HepG2 (cell line): Measurements from ENCODE around the gene OTOP3. TPM values are rescaled to one million over a fixed set of nuclear protein-coding genes. Genes with fewer than 3 reads are reported as not detected.

Source experiments
- ARNT2 ChIP-seq: sonication (generic); formaldehyde crosslinking; IDR thresholded peaks from 2 replicates; pipeline ENCODE4 v1.8.0; 2022; ENCODE audit warnings: mild to moderate bottlenecking, low read depth, missing genetic modification reagents, moderate library complexity
- ATF7-NPFF ChIP-seq: sonication (generic); formaldehyde crosslinking; IDR thresholded peaks from 2 replicates; pipeline ENCODE4 v1.8.1; 2023; ENCODE audit warnings: mild to moderate bottlenecking, low read depth, missing genetic modification reagents, moderate library complexity
- BATF2 ChIP-seq: sonication (generic); formaldehyde crosslinking; IDR thresholded peaks from 2 replicates; pipeline ENCODE4 v1.8.0; 2022; ENCODE audit warnings: mild to moderate bottlenecking, missing genetic modification reagents, moderate library complexity
- BCL6 ChIP-seq: IDR thresholded peaks from 2 replicates; pipeline ENCODE4 v1.6.1; 2016; ENCODE audit warnings: missing genetic modification reagents, missing compliant biosample characterization
- ETV5 ChIP-seq: IDR thresholded peaks from 2 replicates; pipeline ENCODE4 v1.6.1; 2018; ENCODE audit warnings: missing biosample characterization, missing genetic modification reagents, inconsistent platforms, borderline replicate concordance
- HNRNPLL ChIP-seq: fragments of 200-400 bp; formaldehyde crosslinking; IDR thresholded peaks from 2 replicates; pipeline ENCODE4 v1.6.1; 2017; ENCODE audit warnings: mild to moderate bottlenecking, low read depth, low read length; ENCODE audit not compliant: poor library complexity, severe bottlenecking
- MBD4 ChIP-seq: IDR thresholded peaks from 2 replicates; pipeline ENCODE4 v1.6.1; 2012; ENCODE audit warnings: low read length, inconsistent platforms, borderline replicate concordance
- MEIS2 ChIP-seq: sonication (generic); formaldehyde crosslinking; IDR thresholded peaks from 2 replicates; pipeline ENCODE4 v1.9.0; 2021; ENCODE audit warnings: mild to moderate bottlenecking, missing genetic modification reagents
- NFYC ChIP-seq: IDR thresholded peaks from 2 replicates; pipeline ENCODE4 v1.6.1; 2016; ENCODE audit warnings: missing genetic modification reagents, missing compliant biosample characterization
- PAF1 ChIP-seq: IDR thresholded peaks from 2 replicates; pipeline ENCODE4 v1.6.1; 2016; ENCODE audit warnings: missing genetic modification reagents, missing compliant biosample characterization
- PRPF4 ChIP-seq: fragments of 200-400 bp; formaldehyde crosslinking; IDR thresholded peaks from 2 replicates; pipeline ENCODE4 v1.6.1; 2016; ENCODE audit warnings: low read length, low read depth; ENCODE audit not compliant: poor library complexity, severe bottlenecking
- RBAK ChIP-seq: sonication (generic); formaldehyde crosslinking; IDR thresholded peaks from 2 replicates; pipeline ENCODE4 v1.5.1; 2020; ENCODE audit warnings: mild to moderate bottlenecking, missing genetic modification reagents
- RFX1 ChIP-seq: fragments of 450-650 bp; IDR thresholded peaks from 2 replicates; pipeline ENCODE4 v1.6.1; 2017
- SMC3 ChIP-seq: IDR thresholded peaks from 2 replicates; pipeline ENCODE4 v1.6.1; 2011; ENCODE audit warnings: low read length, improper control_type of control experiment
- YEATS4 ChIP-seq: sonication (generic); formaldehyde crosslinking; IDR thresholded peaks from 2 replicates; pipeline ENCODE4 v1.4.0; 2020; ENCODE audit warnings: missing genetic modification reagents, borderline replicate concordance
- ZBTB25 ChIP-seq: IDR thresholded peaks from 2 replicates; pipeline ENCODE4 v1.6.1; 2018; ENCODE audit warnings: missing genetic modification reagents
- ZMYM3 ChIP-seq: sonication (generic); formaldehyde crosslinking; IDR thresholded peaks from 2 replicates; pipeline ENCODE4 v1.5.1; 2020; ENCODE audit warnings: mild to moderate bottlenecking, missing genetic modification reagents
- ZNF253 ChIP-seq: sonication (generic); formaldehyde crosslinking; IDR thresholded peaks from 2 replicates; pipeline ENCODE4 v1.8.0; 2022; ENCODE audit warnings: mild to moderate bottlenecking, missing genetic modification reagents, borderline replicate concordance
- ZNF331 ChIP-seq: sonication (generic); formaldehyde crosslinking; IDR thresholded peaks from 2 replicates; pipeline ENCODE4 v1.4.0; 2020; ENCODE audit warnings: missing genetic modification reagents
- ZNF335 ChIP-seq: sonication (generic); formaldehyde crosslinking; IDR thresholded peaks from 2 replicates; pipeline ENCODE4 v1.4.0; 2020; ENCODE audit warnings: missing genetic modification reagents
- ZNF33B ChIP-seq: sonication (generic); formaldehyde crosslinking; IDR thresholded peaks from 2 replicates; pipeline ENCODE4 v1.5.1; 2020; ENCODE audit warnings: mild to moderate bottlenecking, missing genetic modification reagents
- ZNF484 ChIP-seq: sonication (generic); formaldehyde crosslinking; IDR thresholded peaks from 2 replicates; pipeline ENCODE4 v1.5.1; 2020; ENCODE audit warnings: mild to moderate bottlenecking, low read depth, missing genetic modification reagents, borderline replicate concordance
- ZNF546 ChIP-seq: sonication (generic); formaldehyde crosslinking; conservative IDR thresholded peaks from 2 replicates; pipeline ENCODE4 v1.8.1; 2023; ENCODE audit warnings: mild to moderate bottlenecking, missing genetic modification reagents
- ZNF550 ChIP-seq: sonication (generic); formaldehyde crosslinking; IDR thresholded peaks from 2 replicates; pipeline ENCODE4 v1.4.0; 2020; ENCODE audit warnings: mild to moderate bottlenecking, missing genetic modification reagents, borderline replicate concordance
- ZNF619 ChIP-seq: sonication (generic); formaldehyde crosslinking; IDR thresholded peaks from 2 replicates; pipeline ENCODE4 v1.4.0; 2020; ENCODE audit warnings: mild to moderate bottlenecking, missing genetic modification reagents
- polyA plus RNA-seq, 8 experiments: library from polyadenylated mRNA; depleted of rRNA in 3 of 8; stranded (reverse) in 7 of 8; unstranded in 1 of 8; fragments of >200 nt; fragmentation: Illumina TruSeq in 4 of 8; extraction: Trizol in 4 of 8; gene quantifications; 2 replicates each; pipeline versions ENCODE4 v1.2.1 to v1.2.3, GENCODE V29; 2011 to 2016; ENCODE audit warnings: low read depth in 4 of 8, missing spikeins in 1 of 8, mixed read lengths in 1 of 8; ENCODE audit not compliant: insufficient read depth in 1 of 8
- total RNA-seq, 5 experiments: library from RNA; depleted of rRNA; stranded (reverse); fragments of >200 nt; fragmentation: Illumina TruSeq; extraction: Trizol; gene quantifications; 2 replicates each; pipeline ENCODE4 v1.2.3, GENCODE V29; 2016; ENCODE audit warnings: low read depth in 1 of 5
- TF ChIP-seq, protein P1 (sequence below): sonication (generic); formaldehyde crosslinking; IDR thresholded peaks from 2 replicates; pipeline ENCODE4 v1.9.0; 2021; ENCODE audit warnings: missing genetic modification reagents, borderline replicate concordance

The OTOP3 gene
- total and polyA plus RNA-seq, 2 of the 13 experiments (the other 11 are each of a cell fraction or from before 2014, with no cell fraction given), result not detected

DNA sequence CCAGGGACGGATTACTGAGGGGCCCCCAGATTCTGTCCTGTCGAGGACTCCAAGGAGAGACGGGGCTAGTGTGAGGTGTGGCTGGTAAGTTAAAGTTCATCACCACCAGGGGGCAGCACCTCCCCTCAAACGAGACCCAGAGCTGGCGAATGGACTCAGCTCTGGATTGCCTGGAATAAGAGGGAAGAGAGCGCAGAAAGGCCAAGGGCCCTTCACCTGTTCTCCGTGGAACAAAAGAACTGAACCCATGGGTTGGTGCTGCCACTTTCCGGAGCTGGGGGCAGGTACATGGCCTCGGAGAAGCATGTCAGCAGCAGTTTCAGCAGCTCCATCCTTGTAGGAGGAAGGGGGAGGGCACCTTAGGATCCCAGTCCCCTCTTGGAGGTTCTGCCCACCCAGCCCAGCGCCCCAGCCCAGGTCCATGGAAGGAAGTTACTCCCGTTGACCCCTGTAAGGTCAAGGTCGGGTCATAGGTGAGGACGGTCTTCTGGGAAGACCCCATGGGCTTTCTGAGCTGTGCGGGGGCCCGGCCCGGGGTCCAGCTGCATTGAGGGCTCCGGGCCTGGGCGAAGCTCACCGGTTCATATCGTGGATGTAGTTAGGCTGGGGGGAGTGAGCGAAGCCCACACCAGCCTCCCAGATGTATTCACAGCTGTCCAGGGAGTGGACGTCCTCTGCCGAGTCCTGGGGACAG, 26.1 kb downstream of the OTOP3 start (continued):
- TF ChIP-seq, protein P1, sequence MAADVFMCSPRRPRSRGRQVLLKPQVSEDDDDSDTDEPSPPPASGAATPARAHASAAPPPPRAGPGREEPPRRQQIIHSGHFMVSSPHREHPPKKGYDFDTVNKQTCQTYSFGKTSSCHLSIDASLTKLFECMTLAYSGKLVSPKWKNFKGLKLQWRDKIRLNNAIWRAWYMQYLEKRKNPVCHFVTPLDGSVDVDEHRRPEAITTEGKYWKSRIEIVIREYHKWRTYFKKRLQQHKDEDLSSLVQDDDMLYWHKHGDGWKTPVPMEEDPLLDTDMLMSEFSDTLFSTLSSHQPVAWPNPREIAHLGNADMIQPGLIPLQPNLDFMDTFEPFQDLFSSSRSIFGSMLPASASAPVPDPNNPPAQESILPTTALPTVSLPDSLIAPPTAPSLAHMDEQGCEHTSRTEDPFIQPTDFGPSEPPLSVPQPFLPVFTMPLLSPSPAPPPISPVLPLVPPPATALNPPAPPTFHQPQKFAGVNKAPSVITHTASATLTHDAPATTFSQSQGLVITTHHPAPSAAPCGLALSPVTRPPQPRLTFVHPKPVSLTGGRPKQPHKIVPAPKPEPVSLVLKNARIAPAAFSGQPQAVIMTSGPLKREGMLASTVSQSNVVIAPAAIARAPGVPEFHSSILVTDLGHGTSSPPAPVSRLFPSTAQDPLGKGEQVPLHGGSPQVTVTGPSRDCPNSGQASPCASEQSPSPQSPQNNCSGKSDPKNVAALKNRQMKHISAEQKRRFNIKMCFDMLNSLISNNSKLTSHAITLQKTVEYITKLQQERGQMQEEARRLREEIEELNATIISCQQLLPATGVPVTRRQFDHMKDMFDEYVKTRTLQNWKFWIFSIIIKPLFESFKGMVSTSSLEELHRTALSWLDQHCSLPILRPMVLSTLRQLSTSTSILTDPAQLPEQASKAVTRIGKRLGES, result no peak
- TF ChIP-seq BCL6 (CRISPR knock-in tag) (0 out of 2 replicates have a peak, but pooled peaks have one; percentile 15), RBAK (CRISPR knock-in tag) (no peak), NFYC (no peak), MBD4 (no peak), ARNT2 (0 out of 2 replicates have a peak, but pooled peaks have one; percentile 27), ZNF484 (no peak), RFX1 (no peak), BATF2 (CRISPR knock-in tag) (no peak), ZNF335 (CRISPR knock-in tag) (no peak), ZNF331 (peak; percentile 56; the same call in 1 of the 2 replicates), ZNF550 (CRISPR knock-in tag) (no peak), PAF1 (CRISPR knock-in tag) (no peak), YEATS4 (CRISPR knock-in tag) (no peak), ATF7-NPFF (CRISPR knock-in tag) (no peak), PRPF4 (no peak), ZNF546 (CRISPR knock-in tag) (no peak), MEIS2 (CRISPR knock-in tag) (no peak), ETV5 (CRISPR knock-in tag) (0 out of 2 replicates have a peak, but pooled peaks have one; percentile 10), HNRNPLL (peak; percentile 22), SMC3 (peak; percentile 95), ZMYM3 (CRISPR knock-in tag) (0 out of 2 replicates have a peak, but pooled peaks have one; percentile 14), ZBTB25 (CRISPR knock-in tag) (0 out of 2 replicates have a peak, but pooled peaks have one; percentile 35), ZNF619 (CRISPR knock-in tag) (no peak), ZNF33B (CRISPR knock-in tag) (0 out of 2 replicates have a peak, but pooled peaks have one; percentile 63), ZNF253 (no peak)
